ENCODE results near the gene ZNF286A. TPM values are rescaled to one million over a fixed set of nuclear protein-coding genes. Genes with fewer than 3 reads are reported as not detected.

Gene ZNF286A
- total and polyA plus RNA-seq, 7 donors, result 6.0 to 25.7 (median 14.4) TPM

- WGBS, 2 donors, result 90 to 92% methylated on average over 7 of the region's 7 CpGs
- Histone ChIP-seq H3K4me3 (no peak overlapping the region), H3K9me3 (no peaks in the 10 kb centered on the region), H3K27ac (no peak overlapping the region), H3K27me3 (no peaks in the 10 kb centered on the region), H3K4me1 (no peaks in the 10 kb centered on the region), H3K36me3 (no peaks in the 10 kb centered on the region)
- TF ChIP-seq EP300 (IDR thresholded peaks at IDR 0.05), result no peak
- TF ChIP-seq, protein P1, sequence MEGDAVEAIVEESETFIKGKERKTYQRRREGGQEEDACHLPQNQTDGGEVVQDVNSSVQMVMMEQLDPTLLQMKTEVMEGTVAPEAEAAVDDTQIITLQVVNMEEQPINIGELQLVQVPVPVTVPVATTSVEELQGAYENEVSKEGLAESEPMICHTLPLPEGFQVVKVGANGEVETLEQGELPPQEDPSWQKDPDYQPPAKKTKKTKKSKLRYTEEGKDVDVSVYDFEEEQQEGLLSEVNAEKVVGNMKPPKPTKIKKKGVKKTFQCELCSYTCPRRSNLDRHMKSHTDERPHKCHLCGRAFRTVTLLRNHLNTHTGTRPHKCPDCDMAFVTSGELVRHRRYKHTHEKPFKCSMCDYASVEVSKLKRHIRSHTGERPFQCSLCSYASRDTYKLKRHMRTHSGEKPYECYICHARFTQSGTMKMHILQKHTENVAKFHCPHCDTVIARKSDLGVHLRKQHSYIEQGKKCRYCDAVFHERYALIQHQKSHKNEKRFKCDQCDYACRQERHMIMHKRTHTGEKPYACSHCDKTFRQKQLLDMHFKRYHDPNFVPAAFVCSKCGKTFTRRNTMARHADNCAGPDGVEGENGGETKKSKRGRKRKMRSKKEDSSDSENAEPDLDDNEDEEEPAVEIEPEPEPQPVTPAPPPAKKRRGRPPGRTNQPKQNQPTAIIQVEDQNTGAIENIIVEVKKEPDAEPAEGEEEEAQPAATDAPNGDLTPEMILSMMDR (IDR thresholded peaks at IDR 0.05), result no peak
- no peak for DNase-seq
- intact Hi-C loops (cut with DNase I), result no loop called here
Observed at GRCh38 chr17:15740570-15741120, 41.1 kb downstream of the ZNF286A start.

DNA sequence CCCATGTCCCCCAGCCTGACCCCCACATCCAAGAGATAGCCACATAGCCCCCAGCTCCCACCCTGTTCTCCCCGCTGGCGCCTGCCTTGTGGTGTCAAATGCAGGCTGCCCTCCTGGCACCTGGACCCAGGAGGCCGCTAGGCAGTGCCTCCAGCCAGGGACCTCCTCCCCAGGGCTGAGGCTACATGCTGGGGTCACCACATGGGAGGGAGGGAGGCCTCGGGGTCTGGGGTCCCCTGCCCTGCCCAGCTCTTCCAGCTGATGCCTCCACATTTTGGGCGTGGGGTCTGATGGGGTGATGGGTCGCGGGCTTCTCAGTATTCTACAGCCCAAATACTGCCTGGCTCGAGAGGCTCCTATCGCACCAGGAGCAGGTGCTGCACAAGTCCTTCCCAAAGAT lies 42.1 kb downstream of the ZNF286A start:
- Histone ChIP-seq H3K27me3 (no peaks in the 10 kb centered on the region), H3K4me1 (no peaks in the 10 kb centered on the region), H3K4me3 (no peak overlapping the region), H3K36me3 (no peaks in the 10 kb centered on the region), H3K9me3 (no peaks in the 10 kb centered on the region), H3K27ac (no peak overlapping the region)
- intact Hi-C loops (cut with DNase I), result no loop called here
- TF ChIP-seq POLR2A (IDR thresholded peaks at IDR 0.05) (no peak), POLR2AphosphoS5 (IDR thresholded peaks at IDR 0.05) (no peak)
- 91 to 96% methylated on average over 9 of the region's 9 CpGs for WGBS, 2 donors
- DNase-seq, result no peak

GRCh38 chr17:15742051-15742795 lies 42.7 kb downstream of the ZNF286A start:
- H3K36me3 ChIP-seq, result no peaks in the 10 kb centered on the region
- no peaks in the 10 kb centered on the region for H3K4me1 ChIP-seq
- no peaks in the 10 kb centered on the region for H3K9me3 ChIP-seq
- intact Hi-C loops (cut with DNase I), result no loop called here
- TF ChIP-seq POLR2A (IDR thresholded peaks at IDR 0.05) (no peak), POLR2AphosphoS5 (IDR thresholded peaks at IDR 0.05) (no peak), EP300 (IDR thresholded peaks at IDR 0.05) (no peak)
- TF ChIP-seq, protein P1 (IDR thresholded peaks at IDR 0.05), result no peak
- H3K27ac ChIP-seq, result no peak overlapping the region
- no peaks in the 10 kb centered on the region for H3K27me3 ChIP-seq
- 84 to 86% methylated on average over 15 of the region's 15 CpGs for WGBS, 2 donors
- H3K4me3 ChIP-seq, result no peak overlapping the region
- DNase-seq, result no peak

- no peak overlapping the region for H3K4me3 ChIP-seq
- no peaks in the 10 kb centered on the region for H3K9me3 ChIP-seq
- no peaks in the 10 kb centered on the region for H3K36me3 ChIP-seq
- WGBS, 2 donors, result 92 to 94% methylated on average over 7 of the region's 7 CpGs
- no peaks in the 10 kb centered on the region for H3K27me3 ChIP-seq
- H3K27ac ChIP-seq, result no peak overlapping the region
- TF ChIP-seq POLR2AphosphoS5 (IDR thresholded peaks at IDR 0.05), result no peak
- no peak for TF ChIP-seq EP300 (IDR thresholded peaks at IDR 0.05)
- TF ChIP-seq, protein P1 (IDR thresholded peaks at IDR 0.05), result no peak
- no peak for TF ChIP-seq POLR2A (IDR thresholded peaks at IDR 0.05)
- H3K4me1 ChIP-seq, result no peaks in the 10 kb centered on the region
- DNase-seq, result no peak
- intact Hi-C loops (cut with DNase I), result no loop called here
Observed at GRCh38 chr17:15742921-15743320, 43.4 kb downstream of the ZNF286A start.

- Histone ChIP-seq H3K36me3 (no peaks in the 10 kb centered on the region), H3K4me3 (no peak overlapping the region), H3K4me1 (no peaks in the 10 kb centered on the region), H3K27ac (no peak overlapping the region), H3K27me3 (no peaks in the 10 kb centered on the region), H3K9me3 (no peaks in the 10 kb centered on the region)
- WGBS, 2 donors, result 85% methylated on average over 7 of the region's 7 CpGs
- TF ChIP-seq EP300 (IDR thresholded peaks at IDR 0.05) (no peak), POLR2AphosphoS5 (IDR thresholded peaks at IDR 0.05) (no peak), POLR2A (IDR thresholded peaks at IDR 0.05) (no peak)
- TF ChIP-seq, protein P1 (IDR thresholded peaks at IDR 0.05), result no peak
- no peak for DNase-seq
- intact Hi-C loops (cut with DNase I), result no loop called here
Observed at GRCh38 chr17:15744074-15744676, 44.6 kb downstream of the ZNF286A start.
